Suprapubic skin (tissue), 4 donors: ENCODE data around the gene IQCB1. TPM values are rescaled to one million over a fixed set of nuclear protein-coding genes. Genes with fewer than 3 reads are reported as not detected.
A peak's percentile ranks its signal among the peaks of the same experiment; 100 is the strongest.

Source experiments
- DNase-seq, 2 donors: peaks; one replicate each; pipeline ENCODE4 v3.0.0-alpha.2; 2019; ENCODE audit warnings: low spot score in 2 of 2
- H3K27ac ChIP-seq: fragments of 200-600 bp; sonication (generic); one replicate; pipeline ENCODE4 v1.5.1; 2019
- H3K27me3 ChIP-seq: fragments of 200-600 bp; sonication (generic); one replicate; pipeline ENCODE4 v1.5.1; 2019
- H3K36me3 ChIP-seq: fragments of 200-600 bp; sonication (generic); one replicate; pipeline ENCODE4 v1.5.1; 2019
- H3K4me1 ChIP-seq: fragments of 200-600 bp; sonication (generic); one replicate; pipeline ENCODE4 v1.5.1; 2019
- H3K4me3 ChIP-seq: fragments of 200-600 bp; sonication (generic); one replicate; pipeline ENCODE4 v1.5.1; 2019; ENCODE audit warnings: mild to moderate bottlenecking
- H3K9me3 ChIP-seq: fragments of 200-600 bp; sonication (generic); one replicate; pipeline ENCODE4 v1.5.1; 2019
- CTCF ChIP-seq, 2 donors: fragments of 200-600 bp in 1 of 2; fragments of 450-650 bp in 1 of 2; sonication (generic) in 1 of 2; IDR thresholded peaks; one replicate each; pipeline ENCODE4 v1.5.1; 2016 to 2019; ENCODE audit warnings: antibody characterized with exemption in 2 of 2, mild to moderate bottlenecking in 1 of 2, moderate library complexity in 1 of 2
- EP300 ChIP-seq: sonication (generic); formaldehyde crosslinking; IDR thresholded peaks from one replicate; pipeline ENCODE4 v1.6.1; 2017; ENCODE audit warnings: antibody characterized with exemption
- POLR2A ChIP-seq, 2 donors: fragments of 450-650 bp; IDR thresholded peaks; one replicate each; pipeline ENCODE4 v1.6.1; 2017; ENCODE audit warnings: antibody characterized with exemption in 2 of 2, mild to moderate bottlenecking in 2 of 2, moderate library complexity in 2 of 2
- POLR2AphosphoS5 ChIP-seq, 3 donors: sonication (generic); formaldehyde crosslinking; IDR thresholded peaks; one replicate each; pipeline ENCODE4 v1.6.1; 2017; ENCODE audit warnings: antibody characterized with exemption in 3 of 3
- WGBS: methylation state at CpG from one replicate; pipeline ENCODE4 v1.1.5; 2018; 5-methylcytosine and 5-hydroxymethylcytosine counted together
- total RNA-seq, 4 donors: library from RNA; depleted of rRNA; stranded (reverse); fragments of >200 nt; gene quantifications; one replicate each; pipeline ENCODE4 v1.1.0, GENCODE V29; 2016

The IQCB1 gene
- total RNA-seq, 4 donors from 2014 or later, result 8.1 to 35.8 (median 15.0) TPM

GRCh38 chr3:121844892-121845291 is 10.0 kb upstream of the IQCB1 start:
- Histone ChIP-seq H3K4me1 (no peaks in the 10 kb centered on the region), H3K36me3 (no peaks in the 10 kb centered on the region), H3K27me3 (no peaks in the 10 kb centered on the region), H3K27ac (no peak overlapping the region), H3K9me3 (no peaks in the 10 kb centered on the region), H3K4me3 (no peak overlapping the region)
- no peak for TF ChIP-seq POLR2AphosphoS5 (IDR thresholded peaks at IDR 0.05)
- no peak for TF ChIP-seq POLR2A (IDR thresholded peaks at IDR 0.05)
- no peak for TF ChIP-seq EP300
- TF ChIP-seq CTCF (IDR thresholded peaks at IDR 0.05), result no peak
- WGBS, result 95% methylated on average over 7 of the region's 7 CpGs
- DNase-seq, result no peak

- TF ChIP-seq POLR2A (IDR thresholded peaks at IDR 0.05) (no peak), POLR2AphosphoS5 (IDR thresholded peaks at IDR 0.05) (no peak), CTCF (IDR thresholded peaks at IDR 0.05) (no peak), EP300 (no peak)
- H3K4me3 ChIP-seq, result no peak overlapping the region
- WGBS, result 97% methylated on average over 23 of the region's 23 CpGs
- H3K9me3 ChIP-seq, result no peaks in the 10 kb centered on the region
- H3K27me3 ChIP-seq, result no peaks in the 10 kb centered on the region
- DNase-seq, result no peak
- H3K36me3 ChIP-seq, result no peaks in the 10 kb centered on the region
- no peak overlapping the region for H3K27ac ChIP-seq
- H3K4me1 ChIP-seq, result peaks cover 8% of the 10 kb centered on the region
These were observed 5.1 kb upstream of the IQCB1 start for GRCh38 chr3:121839962-121840361.

- Histone ChIP-seq H3K4me1 (peaks cover 22% of the 10 kb centered on the region), H3K36me3 (no peaks in the 10 kb centered on the region), H3K9me3 (no peaks in the 10 kb centered on the region), H3K4me3 (peak overlapping the region; percentile 69), H3K27ac (no peak overlapping the region), H3K27me3 (no peaks in the 10 kb centered on the region)
- DNase-seq, result no peak
- 78% methylated on average over 3 of the region's 3 CpGs for WGBS
- TF ChIP-seq EP300 (no peak), POLR2A (IDR thresholded peaks at IDR 0.05) (no peak), POLR2AphosphoS5 (IDR thresholded peaks at IDR 0.05) (no peak), CTCF (IDR thresholded peaks at IDR 0.05) (no peak)
These were observed 1.6 kb upstream of the IQCB1 start for GRCh38 chr3:121836481-121836880.

- no peaks in the 10 kb centered on the region for H3K9me3 ChIP-seq
- H3K27ac ChIP-seq, result no peak overlapping the region
- TF ChIP-seq POLR2A (IDR thresholded peaks at IDR 0.05) (no peak), POLR2AphosphoS5 (IDR thresholded peaks at IDR 0.05) (no peak), CTCF (IDR thresholded peaks at IDR 0.05) (no peak), EP300 (no peak)
- H3K4me3 ChIP-seq, result peak overlapping the region; percentile 69
- peaks cover 22% of the 10 kb centered on the region for H3K4me1 ChIP-seq
- no peak for DNase-seq
- H3K27me3 ChIP-seq, result no peaks in the 10 kb centered on the region
- H3K36me3 ChIP-seq, result no peaks in the 10 kb centered on the region
- 66% methylated on average over 4 of the region's 4 CpGs for WGBS
These were observed 1.2 kb upstream of the IQCB1 start for GRCh38 chr3:121836064-121836463.

GRCh38 chr3:121835465-121835801 is 573 bp upstream of the IQCB1 start:
- H3K27me3 ChIP-seq, result no peaks in the 10 kb centered on the region
- WGBS, result under 1% methylated on average over 11 of the region's 11 CpGs
- peak overlapping the region; percentile 69 for H3K4me3 ChIP-seq
- no peaks in the 10 kb centered on the region for H3K9me3 ChIP-seq
- no peak for DNase-seq
- H3K4me1 ChIP-seq, result peaks cover 22% of the 10 kb centered on the region
- H3K36me3 ChIP-seq, result no peaks in the 10 kb centered on the region
- H3K27ac ChIP-seq, result no peak overlapping the region
- TF ChIP-seq POLR2AphosphoS5 (IDR thresholded peaks at IDR 0.05), result no peak
- no peak for TF ChIP-seq POLR2A (IDR thresholded peaks at IDR 0.05)
- TF ChIP-seq EP300, result no peak

GRCh38 chr3:121834157-121834670 is 646 bp downstream of the IQCB1 start:
- Histone ChIP-seq H3K36me3 (no peaks in the 10 kb centered on the region), H3K9me3 (no peaks in the 10 kb centered on the region), H3K4me3 (peak overlapping the region; percentile 69), H3K4me1 (peaks cover 22% of the 10 kb centered on the region), H3K27me3 (no peaks in the 10 kb centered on the region), H3K27ac (peak overlapping the region; percentile 84)
- 5% methylated on average over 15 of the region's 15 CpGs for WGBS
- TF ChIP-seq CTCF (IDR thresholded peaks at IDR 0.05) (no peak), EP300 (no peak)
- no peak for DNase-seq
